Ovary (tissue), 9 donors: ENCODE results near the gene NLGN1. TPM values are rescaled to one million over a fixed set of nuclear protein-coding genes. Genes with fewer than 3 reads are reported as not detected.

Experiments
- DNase-seq, 5 donors: peaks; one replicate each; pipeline ENCODE4 v3.0.0-alpha.2; 2019 to 2020
- H3K27ac ChIP-seq, 2 donors: fragments of 200-600 bp; one replicate each; pipeline versions ENCODE4 v1.5.1 to v1.8.0; 2019 to 2022
- H3K27me3 ChIP-seq: fragments of 200-600 bp; one replicate; pipeline ENCODE4 v1.8.0; 2022
- H3K36me3 ChIP-seq: fragments of 200-600 bp; sonication (generic); one replicate; pipeline ENCODE4 v1.5.1; 2019
- H3K4me1 ChIP-seq: one replicate; pipeline ENCODE4 v1.8.1; 2013; ENCODE audit warnings: mild to moderate bottlenecking, moderate library complexity; ENCODE audit not compliant: insufficient read depth
- H3K4me3 ChIP-seq: fragments of 200-600 bp; sonication (generic); one replicate; pipeline ENCODE4 v1.5.1; 2017
- H3K9me3 ChIP-seq, 2 donors: fragments of 200-600 bp in 1 of 2; sonication (generic) in 1 of 2; one replicate each; pipeline versions ENCODE4 v1.5.1 to v1.8.1; 2013 to 2019; ENCODE audit warnings: mild to moderate bottlenecking in 1 of 2, moderate library complexity in 1 of 2
- CTCF ChIP-seq, 3 donors: fragments of 450-650 bp in 2 of 3; fragments of 200-600 bp in 1 of 3; IDR thresholded peaks; one replicate each; pipeline versions ENCODE4 v1.5.1 to v1.8.0; 2016 to 2022; ENCODE audit warnings: antibody characterized with exemption in 3 of 3, mild to moderate bottlenecking in 1 of 3
- EP300 ChIP-seq: sonication (generic); formaldehyde crosslinking; IDR thresholded peaks from one replicate; pipeline ENCODE4 v1.6.1; 2017; ENCODE audit warnings: antibody characterized with exemption
- POLR2A ChIP-seq: fragments of 450-650 bp; IDR thresholded peaks from one replicate; pipeline ENCODE4 v1.6.1; 2017; ENCODE audit warnings: antibody characterized with exemption, mild to moderate bottlenecking, moderate library complexity
- WGBS, 3 donors: extraction: QIAGEN DNeasy Blood & Tissue Kit in 1 of 3; methylation state at CpG; one replicate each; pipeline versions ENCODE4 v1.1.5 to v1.1.7; 2013 to 2017; 5-methylcytosine and 5-hydroxymethylcytosine counted together
- intact Hi-C, 4 donors: fragments of 100-400 bp; cut with DNase I; formaldehyde crosslinking; loops; one replicate each; pipeline versions ENCODE4 v1.11.0 to v1.15.1; 2022 to 2023
- polyA plus RNA-seq, 2 donors: library from polyadenylated mRNA; stranded (reverse); fragments of 200-250 nt in 1 of 2; fragments of 350-450 nt in 1 of 2; fragmentation: Illumina TruSeq in 1 of 2; extraction: RNeasy Lipid Tissue Mini Kit (QIAGEN cat#74804) in 1 of 2; gene quantifications; one replicate each; pipeline ENCODE4 v1.2.3, GENCODE V29; 2013 to 2014
- total RNA-seq, 7 donors: library from RNA; depleted of rRNA in 2 of 7; stranded (reverse); fragments of >200 nt in 2 of 7; fragmentation: NEBNext Ultra II Directional in 3 of 7; extraction: Animal tissue kit (Norgen Biotek cat#: 25700) in 3 of 7; gene quantifications; one replicate each; pipeline versions ENCODE4 v1.1.0 to v1.2.4, GENCODE V29; 2016 to 2023
- donor health status: DM: no; HTN: no; CAD: no; lungs with moderate emphysema.
- donor health status: DM: no; HTN: no; CAD: no.
- donor health status: Bipolar disorder and iron deficiency.
- donor health status: DM: yes; HTN: yes; CAD: no.
- donor health status: DM: no; HTN: no; CAD: no.
- donor health status: DM: yes; HTN: yes; CAD: no.

The NLGN1 gene
- total and polyA plus RNA-seq, 9 donors, result 1.2 to 7.7 (median 4.6) TPM

- Histone ChIP-seq H3K4me1 (no peaks in the 10 kb centered on the region), H3K27ac (no peak overlapping the region), H3K4me3 (no peak overlapping the region), H3K27me3 (no peaks in the 10 kb centered on the region), H3K9me3 (no peaks in the 10 kb centered on the region), H3K36me3 (no peaks in the 10 kb centered on the region)
- WGBS, 3 donors, result 66 to 88% (median 78%) methylated on average over 2 of the region's 2 CpGs
- no peak for DNase-seq
- intact Hi-C loops, result no loop called here
- no peak for TF ChIP-seq EP300
- TF ChIP-seq POLR2A, result no peak
- TF ChIP-seq CTCF (IDR thresholded peaks at IDR 0.05), result no peak
Measured at GRCh38 chr3:174266476-174266875, 868.9 kb downstream of the NLGN1 start.

GRCh38 chr3:174268061-174268460 lies 870.5 kb downstream of the NLGN1 start:
- Histone ChIP-seq H3K27ac (no peak overlapping the region), H3K4me3 (no peak overlapping the region), H3K36me3 (no peaks in the 10 kb centered on the region), H3K4me1 (no peaks in the 10 kb centered on the region), H3K9me3 (no peaks in the 10 kb centered on the region), H3K27me3 (no peaks in the 10 kb centered on the region)
- DNase-seq, result no peak
- TF ChIP-seq POLR2A (no peak), EP300 (no peak), CTCF (IDR thresholded peaks at IDR 0.05) (no peak)
- intact Hi-C loops, result no loop called here
- WGBS, 3 donors, result 69 to 75% (median 70%) methylated on average over 5 of the region's 5 CpGs

GRCh38 chr3:174268586-174268985 lies 871.0 kb downstream of the NLGN1 start:
- Histone ChIP-seq H3K36me3 (no peaks in the 10 kb centered on the region), H3K4me3 (no peak overlapping the region), H3K4me1 (no peaks in the 10 kb centered on the region), H3K27ac (no peak overlapping the region), H3K27me3 (no peaks in the 10 kb centered on the region), H3K9me3 (no peaks in the 10 kb centered on the region)
- WGBS, 3 donors, result 16 to 37% (median 18%) methylated on average over 3 of the region's 3 CpGs
- intact Hi-C loops, result no loop called here
- no peak for DNase-seq
- no peak for TF ChIP-seq CTCF (IDR thresholded peaks at IDR 0.05)
- no peak for TF ChIP-seq EP300
- TF ChIP-seq POLR2A, result no peak

GRCh38 chr3:174270841-174271240 lies 873.3 kb downstream of the NLGN1 start:
- no peak for TF ChIP-seq EP300
- no peak for TF ChIP-seq POLR2A
- no peak for TF ChIP-seq CTCF (IDR thresholded peaks at IDR 0.05)
- WGBS, 3 donors, result 79 to 90% (median 81%) methylated on average over 2 of the region's 2 CpGs
- Histone ChIP-seq H3K36me3 (no peaks in the 10 kb centered on the region), H3K27ac (no peak overlapping the region), H3K27me3 (no peaks in the 10 kb centered on the region), H3K9me3 (no peaks in the 10 kb centered on the region), H3K4me3 (no peak overlapping the region), H3K4me1 (no peaks in the 10 kb centered on the region)
- no peak for DNase-seq
- intact Hi-C loops, result no loop called here

GRCh38 chr3:174275336-174275735 lies 877.8 kb downstream of the NLGN1 start:
- Histone ChIP-seq H3K36me3 (no peaks in the 10 kb centered on the region), H3K4me1 (no peaks in the 10 kb centered on the region), H3K4me3 (no peak overlapping the region), H3K9me3 (no peaks in the 10 kb centered on the region), H3K27me3 (no peaks in the 10 kb centered on the region), H3K27ac (no peak overlapping the region)
- 86 to 90% (median 90%) methylated on average over 2 of the region's 2 CpGs for WGBS, 3 donors
- no peak for DNase-seq
- TF ChIP-seq POLR2A (no peak), CTCF (IDR thresholded peaks at IDR 0.05) (no peak), EP300 (no peak)
- intact Hi-C loops, result no loop called here
